ENCODE measurements around the gene ASB1.

The ASB1 gene

DNA sequence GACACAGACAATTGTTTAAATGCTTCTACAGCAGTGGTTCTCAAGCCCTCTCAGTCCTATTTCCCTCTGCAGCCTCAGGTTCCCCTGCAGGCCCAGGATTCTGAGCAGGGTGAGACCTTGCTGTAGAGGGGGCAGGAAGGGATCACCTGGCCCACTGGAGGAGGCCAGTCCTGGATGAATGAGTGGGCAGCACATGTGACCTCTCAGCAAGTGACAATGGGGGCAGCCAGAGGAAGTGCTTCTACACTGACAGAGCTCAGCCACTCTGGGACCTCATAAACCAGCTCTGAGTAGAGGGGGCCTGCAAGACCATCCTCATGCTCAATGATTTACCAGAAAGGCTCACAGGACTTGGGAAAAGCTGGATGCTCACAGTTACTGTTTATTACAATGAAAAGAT lies 63.2 kb downstream of the ASB1 start:
- TF ChIP-seq, protein P1, sequence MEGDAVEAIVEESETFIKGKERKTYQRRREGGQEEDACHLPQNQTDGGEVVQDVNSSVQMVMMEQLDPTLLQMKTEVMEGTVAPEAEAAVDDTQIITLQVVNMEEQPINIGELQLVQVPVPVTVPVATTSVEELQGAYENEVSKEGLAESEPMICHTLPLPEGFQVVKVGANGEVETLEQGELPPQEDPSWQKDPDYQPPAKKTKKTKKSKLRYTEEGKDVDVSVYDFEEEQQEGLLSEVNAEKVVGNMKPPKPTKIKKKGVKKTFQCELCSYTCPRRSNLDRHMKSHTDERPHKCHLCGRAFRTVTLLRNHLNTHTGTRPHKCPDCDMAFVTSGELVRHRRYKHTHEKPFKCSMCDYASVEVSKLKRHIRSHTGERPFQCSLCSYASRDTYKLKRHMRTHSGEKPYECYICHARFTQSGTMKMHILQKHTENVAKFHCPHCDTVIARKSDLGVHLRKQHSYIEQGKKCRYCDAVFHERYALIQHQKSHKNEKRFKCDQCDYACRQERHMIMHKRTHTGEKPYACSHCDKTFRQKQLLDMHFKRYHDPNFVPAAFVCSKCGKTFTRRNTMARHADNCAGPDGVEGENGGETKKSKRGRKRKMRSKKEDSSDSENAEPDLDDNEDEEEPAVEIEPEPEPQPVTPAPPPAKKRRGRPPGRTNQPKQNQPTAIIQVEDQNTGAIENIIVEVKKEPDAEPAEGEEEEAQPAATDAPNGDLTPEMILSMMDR (IDR thresholded peaks at IDR 0.05; ENCODE audit: low read depth, low read length) = no peak
- DNase-seq (ENCODE audit: extremely low read depth, low read depth) = no peak

- TF ChIP-seq, protein P1 (IDR thresholded peaks at IDR 0.05; ENCODE audit: low read depth, low read length) = no peak
- DNase-seq (ENCODE audit: extremely low read depth, low read depth) = no peak
These were observed 66.1 kb downstream of the ASB1 start for GRCh38 chr2:238492840-238493239.

GRCh38 chr2:238493411-238493810 lies 66.7 kb downstream of the ASB1 start:
- TF ChIP-seq, protein P1 (IDR thresholded peaks at IDR 0.05; ENCODE audit: low read depth, low read length) = no peak
- no peak for DNase-seq (ENCODE audit: extremely low read depth, low read depth)

- no peak for DNase-seq (ENCODE audit: extremely low read depth, low read depth)
- TF ChIP-seq, protein P1 (IDR thresholded peaks at IDR 0.05; ENCODE audit: low read depth, low read length) = no peak
These were observed 67.3 kb downstream of the ASB1 start for GRCh38 chr2:238493880-238494572.

- no peak for DNase-seq (ENCODE audit: extremely low read depth, low read depth)
- TF ChIP-seq, protein P1 (IDR thresholded peaks at IDR 0.05; ENCODE audit: low read depth, low read length) = no peak
These were observed 67.8 kb downstream of the ASB1 start for GRCh38 chr2:238494573-238494961.

GRCh38 chr2:238495422-238495821 lies 68.7 kb downstream of the ASB1 start:
- DNase-seq (ENCODE audit: extremely low read depth, low read depth) = no peak
- TF ChIP-seq, protein P1 (IDR thresholded peaks at IDR 0.05; ENCODE audit: low read depth, low read length) = no peak

DNA sequence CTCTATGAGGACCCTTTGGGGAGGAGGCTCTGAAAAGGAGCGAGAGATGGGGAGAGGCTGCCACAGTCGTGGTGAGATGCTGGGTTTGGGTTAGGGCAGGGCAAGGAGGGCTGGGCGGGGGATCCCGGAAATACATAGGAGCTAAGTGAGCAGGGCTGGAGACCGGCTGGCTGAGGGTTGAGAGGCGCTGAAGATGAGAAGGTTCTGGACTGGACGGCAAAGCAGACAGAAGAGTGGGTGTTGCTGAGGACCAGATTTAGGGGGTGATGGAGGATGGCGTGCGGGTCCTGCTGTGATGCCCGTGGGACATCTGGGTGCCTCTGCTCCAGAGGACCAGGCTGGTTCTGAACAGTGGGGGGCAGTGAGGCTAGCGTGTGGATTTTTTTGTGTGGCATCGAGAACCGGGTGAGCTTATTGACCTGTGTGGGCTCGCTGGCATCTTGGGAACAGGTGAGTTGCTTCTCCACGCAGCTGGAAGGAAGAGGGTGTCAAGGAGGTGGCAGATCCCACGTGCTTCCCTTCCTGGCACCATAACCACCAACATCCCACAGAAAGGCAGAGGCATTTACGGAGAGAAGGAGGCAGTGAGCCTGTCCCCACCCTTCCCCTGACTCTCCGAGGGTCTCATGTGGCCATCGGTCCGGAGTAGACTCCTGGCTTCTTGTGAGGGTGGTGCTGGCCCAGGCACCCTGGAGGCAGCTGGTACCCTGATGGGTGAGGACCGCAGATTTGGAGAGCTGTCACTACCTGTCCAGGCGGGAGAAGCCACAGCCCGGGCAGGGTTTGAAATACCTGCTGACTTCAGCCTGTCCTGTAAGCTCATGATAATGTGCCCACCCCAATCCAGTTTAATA lies 70.3 kb downstream of the ASB1 start:
- no peak for DNase-seq (ENCODE audit: extremely low read depth, low read depth)
- TF ChIP-seq, protein P1 (IDR thresholded peaks at IDR 0.05; ENCODE audit: low read depth, low read length) = no peak
